Ascending aorta (tissue), 2 donors: ENCODE results near the gene SNX25. TPM values are rescaled to one million over a fixed set of nuclear protein-coding genes. Genes with fewer than 3 reads are reported as not detected.
"Not testable (repeated sequence)": the region's sequence is repeated elsewhere in the genome, so short reads cannot be mapped to it uniquely, and the experiment has no call there.

Experiments used
- DNase-seq, 2 donors: peaks; one replicate each; pipeline ENCODE4 v3.0.0-alpha.2; 2019; ENCODE audit warnings: low spot score in 2 of 2
- H3K27ac ChIP-seq, 2 donors: fragments of 200-600 bp; sonication (generic); one replicate each; pipeline ENCODE4 v1.5.1; 2016 to 2017; ENCODE audit warnings: mild to moderate bottlenecking in 1 of 2
- H3K27me3 ChIP-seq: fragments of 200-600 bp; sonication (generic); one replicate; pipeline ENCODE4 v1.5.1; 2017
- H3K36me3 ChIP-seq, 2 donors: fragments of 200-600 bp; sonication (generic); one replicate each; pipeline ENCODE4 v1.5.1; 2016
- H3K4me1 ChIP-seq, 2 donors: fragments of 200-600 bp; sonication (generic); one replicate each; pipeline ENCODE4 v1.5.1; 2016 to 2017; ENCODE audit warnings: mild to moderate bottlenecking in 1 of 2
- H3K4me3 ChIP-seq, 2 donors: fragments of 200-600 bp; sonication (generic); one replicate each; pipeline ENCODE4 v1.5.1; 2016 to 2017; ENCODE audit warnings: mild to moderate bottlenecking in 1 of 2
- H3K9me3 ChIP-seq, 2 donors: fragments of 200-600 bp; sonication (generic); one replicate each; pipeline ENCODE4 v1.5.1; 2016
- intact Hi-C: fragments of 100-400 bp; cut with DNase I; formaldehyde crosslinking; loops from one replicate; pipeline ENCODE4 v1.15.1; 2023
- total RNA-seq: library from RNA; depleted of rRNA; stranded (reverse); fragments of >200 nt; gene quantifications from one replicate; pipeline ENCODE4 v1.1.0, GENCODE V29; 2016
- TF ChIP-seq, protein P1 (sequence below), 3 experiments: fragments of 200-600 bp in 2 of 3; fragments of 450-650 bp in 1 of 3; sonication (generic) in 2 of 3; IDR thresholded peaks; one replicate each; pipeline ENCODE4 v1.5.1; 2016 to 2019; ENCODE audit warnings: antibody characterized with exemption in 3 of 3, mild to moderate bottlenecking in 1 of 3, moderate library complexity in 1 of 3

The SNX25 gene
- total RNA-seq, 1 donor from 2014 or later: 18.7 TPM

- H3K27me3 ChIP-seq: no peaks in the 10 kb centered on the region
- H3K4me3 ChIP-seq: no peak overlapping the region
- DNase-seq: no peak
- H3K36me3 ChIP-seq: peaks cover 6 to 10% of the 10 kb centered on the region in 2 donors
- no peaks in the 10 kb centered on the region for H3K4me1 ChIP-seq
- no peaks in the 10 kb centered on the region for H3K9me3 ChIP-seq
- intact Hi-C loops: no loop called here
- no peak overlapping the region for H3K27ac ChIP-seq
- TF ChIP-seq, protein P1, sequence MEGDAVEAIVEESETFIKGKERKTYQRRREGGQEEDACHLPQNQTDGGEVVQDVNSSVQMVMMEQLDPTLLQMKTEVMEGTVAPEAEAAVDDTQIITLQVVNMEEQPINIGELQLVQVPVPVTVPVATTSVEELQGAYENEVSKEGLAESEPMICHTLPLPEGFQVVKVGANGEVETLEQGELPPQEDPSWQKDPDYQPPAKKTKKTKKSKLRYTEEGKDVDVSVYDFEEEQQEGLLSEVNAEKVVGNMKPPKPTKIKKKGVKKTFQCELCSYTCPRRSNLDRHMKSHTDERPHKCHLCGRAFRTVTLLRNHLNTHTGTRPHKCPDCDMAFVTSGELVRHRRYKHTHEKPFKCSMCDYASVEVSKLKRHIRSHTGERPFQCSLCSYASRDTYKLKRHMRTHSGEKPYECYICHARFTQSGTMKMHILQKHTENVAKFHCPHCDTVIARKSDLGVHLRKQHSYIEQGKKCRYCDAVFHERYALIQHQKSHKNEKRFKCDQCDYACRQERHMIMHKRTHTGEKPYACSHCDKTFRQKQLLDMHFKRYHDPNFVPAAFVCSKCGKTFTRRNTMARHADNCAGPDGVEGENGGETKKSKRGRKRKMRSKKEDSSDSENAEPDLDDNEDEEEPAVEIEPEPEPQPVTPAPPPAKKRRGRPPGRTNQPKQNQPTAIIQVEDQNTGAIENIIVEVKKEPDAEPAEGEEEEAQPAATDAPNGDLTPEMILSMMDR (IDR thresholded peaks at IDR 0.05): no peak
Observed at GRCh38 chr4:185323606-185324005, 114.2 kb downstream of the SNX25 start.

- H3K27me3 ChIP-seq, H3K36me3 ChIP-seq, DNase-seq, H3K27ac ChIP-seq, H3K9me3 ChIP-seq, intact Hi-C loops, H3K4me3 ChIP-seq, H3K4me1 ChIP-seq: not testable (repeated sequence)
Observed at GRCh38 chr4:185324361-185324760, 115.0 kb downstream of the SNX25 start.

DNA sequence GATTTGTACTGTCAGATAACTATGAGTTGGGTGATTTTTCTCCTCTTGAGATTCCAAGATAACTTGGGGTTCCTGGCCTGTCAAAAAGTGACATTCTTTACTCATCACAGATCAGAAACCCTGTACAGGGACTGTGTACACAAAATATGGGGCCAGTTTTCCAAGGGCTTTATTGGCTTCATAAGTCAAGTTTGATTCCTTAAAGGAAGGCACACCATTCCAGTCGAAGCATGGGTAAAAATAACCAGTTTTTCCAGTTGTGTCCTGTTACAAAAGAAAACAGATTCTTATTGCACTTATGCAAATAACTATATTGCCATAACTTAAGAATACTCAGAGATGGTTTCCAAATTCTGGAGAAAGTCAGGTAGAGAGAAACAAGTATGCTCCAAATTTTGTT, 116.3 kb downstream of the SNX25 start:
- H3K36me3 ChIP-seq, H3K4me3 ChIP-seq, DNase-seq, H3K27me3 ChIP-seq, H3K9me3 ChIP-seq, intact Hi-C loops, H3K4me1 ChIP-seq, H3K27ac ChIP-seq: not testable (repeated sequence)

GRCh38 chr4:185328586-185328985, 119.2 kb downstream of the SNX25 start:
- H3K4me3 ChIP-seq: no peak overlapping the region
- TF ChIP-seq, protein P1 (IDR thresholded peaks at IDR 0.05): no peak
- no peaks in the 10 kb centered on the region for H3K4me1 ChIP-seq
- H3K9me3 ChIP-seq: peaks cover 0 to 3% of the 10 kb centered on the region in 2 donors
- no peaks in the 10 kb centered on the region for H3K27me3 ChIP-seq
- H3K27ac ChIP-seq: no peak overlapping the region
- H3K36me3 ChIP-seq: no peaks in the 10 kb centered on the region
- no peak for DNase-seq
- intact Hi-C loops: no loop called here

GRCh38 chr4:185329879-185330510, 120.6 kb downstream of the SNX25 start:
- H3K4me1 ChIP-seq, H3K27me3 ChIP-seq, H3K36me3 ChIP-seq, DNase-seq, intact Hi-C loops, H3K27ac ChIP-seq, H3K4me3 ChIP-seq, H3K9me3 ChIP-seq: not testable (repeated sequence)

- H3K27me3 ChIP-seq: no peaks in the 10 kb centered on the region
Observed at GRCh38 chr4:185332575-185333464, 123.4 kb downstream of the SNX25 start.

More at GRCh38 chr4:185332575-185333464, 123.4 kb downstream of the SNX25 start:
- no peak overlapping the region for H3K4me3 ChIP-seq
- H3K27ac ChIP-seq: peak overlapping the region in 1 of 2 donors; percentile 3
- TF ChIP-seq, protein P1 (IDR thresholded peaks at IDR 0.05): no peak
- intact Hi-C loops: no loop called here
- peaks cover 0 to 2% of the 10 kb centered on the region in 2 donors for H3K4me1 ChIP-seq
- H3K36me3 ChIP-seq: no peaks in the 10 kb centered on the region
- no peak for DNase-seq
- peaks cover 0 to 3% of the 10 kb centered on the region in 2 donors for H3K9me3 ChIP-seq
